OCI-LY1 (cell line): ENCODE data around the gene PTPRM.

Experiments
- CTCF ChIP-seq: fragments of 200-600 bp; sonication (generic), shearing (Covaris generic); IDR thresholded peaks from 2 replicates; pipeline ENCODE4 v1.5.1; 2017; ENCODE audit warnings: mild to moderate bottlenecking, antibody characterized with exemption, low read length, moderate library complexity, mixed read lengths
- EZH2 ChIP-seq: fragments of 200-600 bp; sonication (generic), shearing (Covaris generic); IDR thresholded peaks from 2 replicates; pipeline ENCODE4 v1.8.0; 2017; ENCODE audit warnings: borderline replicate concordance, mixed run types, mild to moderate bottlenecking, antibody characterized with exemption, low read length, moderate library complexity, mixed read lengths

DNA sequence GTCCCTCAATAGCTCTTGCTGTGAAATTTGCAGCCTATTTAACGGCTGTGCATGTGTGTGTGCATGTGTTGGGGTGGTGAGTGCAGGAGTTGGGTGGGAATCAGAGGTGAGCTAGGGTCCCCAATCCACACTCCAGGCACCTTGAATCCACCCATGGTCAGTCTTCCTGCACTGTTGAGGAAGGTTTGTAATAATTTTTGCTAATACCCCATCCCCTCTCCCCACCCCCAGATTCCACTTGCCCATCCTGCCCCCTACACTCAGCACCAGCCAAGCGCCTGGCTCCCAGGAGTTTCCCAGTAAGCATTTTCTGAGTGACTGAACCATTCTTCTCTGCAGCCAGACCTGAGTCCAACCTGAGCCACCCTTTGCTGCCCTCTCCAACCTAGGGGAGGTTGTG, 833.7 kb downstream of the PTPRM start:
- TF ChIP-seq CTCF (no peak), EZH2 (no peak)
